ENCODE results near the gene SCAF4.

SCAF4 gene

DNA sequence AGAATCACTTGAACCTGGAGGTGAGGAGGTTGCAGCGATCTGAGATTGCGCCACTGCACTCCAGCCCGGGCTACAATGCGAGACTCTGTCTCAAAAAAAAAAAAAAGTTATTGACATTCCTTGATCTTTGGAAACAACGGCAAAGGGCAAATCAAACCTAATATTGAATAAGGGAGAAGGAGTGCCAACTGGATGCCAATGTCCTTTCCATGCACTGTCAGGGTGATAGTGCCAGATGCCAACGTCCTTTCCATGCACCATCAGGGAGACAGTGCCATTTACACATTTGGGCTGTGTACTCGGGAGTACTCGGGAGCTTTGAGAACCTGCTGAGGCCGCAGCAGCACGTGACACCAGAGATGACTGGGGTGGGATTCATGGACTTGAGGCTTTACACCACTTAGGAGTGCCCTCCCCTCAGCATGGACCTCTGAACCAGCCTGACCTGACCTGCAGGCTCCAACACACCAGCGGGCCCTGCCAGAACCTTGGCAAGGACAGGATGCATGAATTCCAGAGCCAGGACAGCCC lies 106.9 kb downstream of the SCAF4 start:
- H3K4me3 ChIP-seq (ENCODE audit: low read depth, low read length), result no peak overlapping the region
- no peak for DNase-seq (ENCODE audit: low read depth)
- TF ChIP-seq, protein P1, sequence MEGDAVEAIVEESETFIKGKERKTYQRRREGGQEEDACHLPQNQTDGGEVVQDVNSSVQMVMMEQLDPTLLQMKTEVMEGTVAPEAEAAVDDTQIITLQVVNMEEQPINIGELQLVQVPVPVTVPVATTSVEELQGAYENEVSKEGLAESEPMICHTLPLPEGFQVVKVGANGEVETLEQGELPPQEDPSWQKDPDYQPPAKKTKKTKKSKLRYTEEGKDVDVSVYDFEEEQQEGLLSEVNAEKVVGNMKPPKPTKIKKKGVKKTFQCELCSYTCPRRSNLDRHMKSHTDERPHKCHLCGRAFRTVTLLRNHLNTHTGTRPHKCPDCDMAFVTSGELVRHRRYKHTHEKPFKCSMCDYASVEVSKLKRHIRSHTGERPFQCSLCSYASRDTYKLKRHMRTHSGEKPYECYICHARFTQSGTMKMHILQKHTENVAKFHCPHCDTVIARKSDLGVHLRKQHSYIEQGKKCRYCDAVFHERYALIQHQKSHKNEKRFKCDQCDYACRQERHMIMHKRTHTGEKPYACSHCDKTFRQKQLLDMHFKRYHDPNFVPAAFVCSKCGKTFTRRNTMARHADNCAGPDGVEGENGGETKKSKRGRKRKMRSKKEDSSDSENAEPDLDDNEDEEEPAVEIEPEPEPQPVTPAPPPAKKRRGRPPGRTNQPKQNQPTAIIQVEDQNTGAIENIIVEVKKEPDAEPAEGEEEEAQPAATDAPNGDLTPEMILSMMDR (IDR thresholded peaks at IDR 0.05; ENCODE audit: low read depth, low read length, missing control alignments), result no peak
- in situ Hi-C loops (cut with HindIII; ENCODE audit: low sequenced_read_pairs), result no loop called here

DNA sequence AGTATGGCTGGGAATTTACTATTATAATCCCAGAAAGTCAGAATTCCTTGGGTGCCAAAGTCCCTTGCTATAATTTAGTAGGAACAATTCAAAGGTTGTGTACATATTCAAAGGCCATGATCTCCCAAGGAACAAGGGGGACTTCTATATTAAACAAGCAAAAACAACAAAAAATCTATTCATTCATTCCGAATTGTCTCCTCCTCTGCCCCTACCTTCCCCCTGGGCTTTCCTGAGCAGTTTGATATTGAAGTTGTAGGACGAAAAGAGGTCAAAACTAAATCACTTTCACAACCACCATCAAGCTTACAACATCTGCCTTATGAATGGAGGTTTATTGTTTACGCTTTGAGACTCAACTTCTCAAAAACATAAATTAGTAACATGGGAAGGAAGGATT lies 107.7 kb downstream of the SCAF4 start:
- DNase-seq (ENCODE audit: low read depth), result no peak
- no peak overlapping the region for H3K4me3 ChIP-seq (ENCODE audit: low read depth, low read length)
- in situ Hi-C loops (cut with HindIII; ENCODE audit: low sequenced_read_pairs), result no loop called here
- TF ChIP-seq, protein P1 (IDR thresholded peaks at IDR 0.05; ENCODE audit: low read depth, low read length, missing control alignments), result no peak

DNA sequence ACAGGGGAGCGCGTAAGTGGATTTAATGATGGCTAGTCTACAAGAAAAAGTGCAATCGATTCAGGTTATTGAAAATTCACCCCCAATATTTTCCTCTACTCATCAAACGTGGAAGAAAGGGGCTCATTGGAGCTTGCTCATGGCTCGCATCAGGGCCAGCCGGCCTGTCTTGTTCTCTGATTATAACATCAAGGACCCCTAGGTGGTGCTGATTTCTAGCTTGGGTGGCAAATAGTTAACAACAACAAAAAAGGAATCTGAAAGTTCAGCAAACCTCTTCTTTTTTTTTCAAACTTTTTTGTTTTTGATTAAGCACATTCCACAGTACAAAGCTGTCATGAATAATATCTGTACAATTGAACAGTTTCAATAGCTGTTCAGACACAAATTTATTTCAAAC lies 108.3 kb downstream of the SCAF4 start:
- no peak overlapping the region for H3K4me3 ChIP-seq (ENCODE audit: low read depth, low read length)
- TF ChIP-seq, protein P1 (IDR thresholded peaks at IDR 0.05; ENCODE audit: low read depth, low read length, missing control alignments), result peak; percentile 32
- in situ Hi-C loops (cut with HindIII; ENCODE audit: low sequenced_read_pairs), result no loop called here
- DNase-seq (ENCODE audit: low read depth), result no peak

DNA sequence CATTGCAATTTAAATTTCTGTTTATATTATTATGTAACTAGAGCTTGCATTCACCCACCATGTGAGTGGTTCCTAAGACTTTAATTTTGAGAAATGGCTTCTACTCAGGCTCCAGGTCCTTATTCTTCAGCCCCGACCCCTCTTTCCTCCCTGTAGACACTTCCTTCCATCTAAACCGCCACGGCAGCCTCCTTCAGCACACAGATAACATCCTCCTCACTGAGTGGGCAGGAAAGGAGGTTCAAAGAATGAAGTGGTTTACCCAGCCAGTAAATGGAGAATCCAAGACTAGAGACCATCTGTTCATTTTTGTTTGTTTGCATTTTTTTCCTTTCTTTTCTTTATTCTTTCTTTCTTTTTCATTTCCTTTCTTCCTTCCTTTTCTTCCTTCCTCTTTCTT lies 109.5 kb downstream of the SCAF4 start:
- TF ChIP-seq, protein P1 (IDR thresholded peaks at IDR 0.05; ENCODE audit: low read depth, low read length, missing control alignments), result no peak
- in situ Hi-C loops (cut with HindIII; ENCODE audit: low sequenced_read_pairs), result no loop called here
- no peak for DNase-seq (ENCODE audit: low read depth)
- no peak overlapping the region for H3K4me3 ChIP-seq (ENCODE audit: low read depth, low read length)
